NCI-H1092 (cell line): Measurements from ENCODE around the gene IRAK1BP1.
"Not testable (repeated sequence)": the region's sequence is repeated elsewhere in the genome, so short reads cannot be mapped to it uniquely, and the experiment has no call there.

Experiments used
- DNase-seq: peaks from one replicate; lab custom pipeline; 2025; lab: John Stamatoyannopoulos, UW

Gene IRAK1BP1

GRCh38 chr6:78889901-78890300 lies 22.6 kb downstream of the IRAK1BP1 start:
- DNase-seq = not testable (repeated sequence)

- no peak for DNase-seq
Observed at GRCh38 chr6:78896227-78896626, 28.9 kb downstream of the IRAK1BP1 start.

- DNase-seq = no peak
Observed at GRCh38 chr6:78908621-78909020, 41.3 kb downstream of the IRAK1BP1 start.

- no peak for DNase-seq
Observed at GRCh38 chr6:78909391-78909790, 42.0 kb downstream of the IRAK1BP1 start.

GRCh38 chr6:78910010-78910409 lies 42.7 kb downstream of the IRAK1BP1 start:
- no peak for DNase-seq

GRCh38 chr6:78910591-78911171 lies 43.3 kb downstream of the IRAK1BP1 start:
- DNase-seq = no peak

GRCh38 chr6:78911218-78911940 lies 44.0 kb downstream of the IRAK1BP1 start:
- DNase-seq = no peak

- no peak for DNase-seq
Observed at GRCh38 chr6:78916411-78916810, 49.1 kb downstream of the IRAK1BP1 start.

GRCh38 chr6:78917788-78918187 lies 50.4 kb downstream of the IRAK1BP1 start:
- no peak for DNase-seq

GRCh38 chr6:78921168-78921567 lies 53.8 kb downstream of the IRAK1BP1 start:
- not testable (repeated sequence) for DNase-seq

GRCh38 chr6:78925317-78925716 lies 58.0 kb downstream of the IRAK1BP1 start:
- DNase-seq = no peak

- DNase-seq = no peak
Observed at GRCh38 chr6:78935553-78935952, 68.2 kb downstream of the IRAK1BP1 start.

- no peak for DNase-seq
Observed at GRCh38 chr6:78936515-78936914, 69.2 kb downstream of the IRAK1BP1 start.

- no peak for DNase-seq
Observed at GRCh38 chr6:78942446-78942845, 75.1 kb downstream of the IRAK1BP1 start.

GRCh38 chr6:78947529-78947928 lies 80.2 kb downstream of the IRAK1BP1 start:
- no peak for DNase-seq

- DNase-seq = no peak
Observed at GRCh38 chr6:78947962-78948361, 80.6 kb downstream of the IRAK1BP1 start.

GRCh38 chr6:78948785-78949184 lies 81.4 kb downstream of the IRAK1BP1 start:
- no peak for DNase-seq

GRCh38 chr6:78952362-78952761 lies 85.0 kb downstream of the IRAK1BP1 start:
- no peak for DNase-seq
